ENCODE data around the gene PCED1A.

- no peak for TF ChIP-seq CTCF (conservative IDR thresholded peaks at IDR 0.05)
- TF ChIP-seq ZFX (IDR thresholded peaks at IDR 0.05): no peak
Observed at GRCh38 chr20:2889797-2890196, 49.3 kb upstream of the PCED1A start.
